Stimulated activated CD4-positive, alpha-beta T cell treated with anti-CD3 and anti-CD28 coated beads, Interleukin-12 subunit alpha, Interleukin-12 subunit beta, amount 100 ng/mL, for 48 hours (primary cell): Measurements from ENCODE around the gene UBR4.

Experiments
- DNase-seq, 3 donors: peaks; one replicate each; pipeline ENCODE4 v3.0.0-alpha.2; 2020; ENCODE audit warnings: low read depth in 2 of 3, low spot score in 1 of 3

The UBR4 gene

GRCh38 chr1:19037659-19038058 is 172.4 kb downstream of the UBR4 start:
- DNase-seq = no peak

- DNase-seq = no peak
These were observed 173.1 kb downstream of the UBR4 start for GRCh38 chr1:19036813-19037605.

- no peak for DNase-seq
These were observed 173.8 kb downstream of the UBR4 start for GRCh38 chr1:19036041-19036812.

- DNase-seq = no peak
These were observed 174.6 kb downstream of the UBR4 start for GRCh38 chr1:19035377-19036040.

GRCh38 chr1:19034721-19035120 is 175.3 kb downstream of the UBR4 start:
- no peak for DNase-seq

- DNase-seq = no peak
These were observed 176.0 kb downstream of the UBR4 start for GRCh38 chr1:19033926-19034680.

GRCh38 chr1:19033515-19033839 is 176.6 kb downstream of the UBR4 start:
- DNase-seq = no peak

- no peak for DNase-seq
These were observed 177.2 kb downstream of the UBR4 start for GRCh38 chr1:19032701-19033514.

- no peak for DNase-seq
These were observed 177.7 kb downstream of the UBR4 start for GRCh38 chr1:19032413-19032695.

GRCh38 chr1:19029191-19030085 is 180.6 kb downstream of the UBR4 start:
- no peak for DNase-seq

GRCh38 chr1:19028546-19029129 is 181.4 kb downstream of the UBR4 start:
- DNase-seq = no peak

GRCh38 chr1:19028110-19028509 is 182.0 kb downstream of the UBR4 start:
- no peak for DNase-seq
